IPS-20b (cell line): ENCODE measurements around the gene PRPF38A.

Source experiments
- H3K27ac ChIP-seq: one replicate; pipeline ENCODE4 v1.5.1; 2013; ENCODE audit warnings: low read length
- H3K27me3 ChIP-seq: 2 replicates; pipeline ENCODE4 v1.6.1; 2013; ENCODE audit warnings: mild to moderate bottlenecking, low read length, inconsistent platforms; ENCODE audit not compliant: insufficient read depth
- H3K36me3 ChIP-seq: 2 replicates; pipeline ENCODE4 v1.6.1; 2013; ENCODE audit warnings: low read depth, mild to moderate bottlenecking, inconsistent platforms, low read length, moderate library complexity; ENCODE audit not compliant: insufficient read depth
- H3K4me1 ChIP-seq: 2 replicates; pipeline ENCODE4 v1.6.1; 2013; ENCODE audit warnings: mild to moderate bottlenecking, control low read depth, inconsistent platforms, low read length, moderate library complexity; ENCODE audit not compliant: insufficient read depth
- H3K4me3 ChIP-seq: 2 replicates; pipeline ENCODE4 v1.5.1; 2013; ENCODE audit warnings: mild to moderate bottlenecking, low read length, inconsistent platforms
- H3K9ac ChIP-seq: 2 replicates; pipeline ENCODE4 v1.6.1; 2013; ENCODE audit warnings: low read depth, mild to moderate bottlenecking, inconsistent platforms, low read length, moderate library complexity
- H3K9me3 ChIP-seq: 2 replicates; pipeline ENCODE4 v1.6.1; 2013; ENCODE audit warnings: mild to moderate bottlenecking, low read depth, low read length, inconsistent platforms; ENCODE audit not compliant: insufficient read depth

Gene PRPF38A

GRCh38 chr1:52469108-52469507 is 64.7 kb downstream of the PRPF38A start:
- no peaks in the 10 kb centered on the region for H3K9me3 ChIP-seq
- H3K9ac ChIP-seq = no peak overlapping the region
- H3K36me3 ChIP-seq = peaks cover 5% of the 10 kb centered on the region
- no peak overlapping the region for H3K27ac ChIP-seq
- no peak overlapping the region for H3K4me3 ChIP-seq
- no peaks in the 10 kb centered on the region for H3K4me1 ChIP-seq
- no peaks in the 10 kb centered on the region for H3K27me3 ChIP-seq
